Activated T-helper 1 cell treated with anti-CD3 and anti-CD28 coated beads, Interleukin-12 subunit alpha, Interleukin-12 subunit beta, Interleukin-2, Interleukin-4 antibody, amounts not matched to agents 30 ng/mL and 10 ng/mL and 1 ng/mL, durations not matched to agents 14 hours and 24 hours and 36 hours (primary cell): ENCODE data around the gene PSTK. TPM values are rescaled to one million over a fixed set of nuclear protein-coding genes. Genes with fewer than 3 reads are reported as not detected.
A peak's percentile ranks its signal among the peaks of the same experiment; 100 is the strongest.

ENCODE experiments used
- DNase-seq: peaks from one replicate; pipeline ENCODE4 v3.0.0; 2021; ENCODE audit warnings: low spot score
- H3K27ac Mint-ChIP-seq: one replicate; pipeline ENCODE4 v1.8.0; 2021; ENCODE audit warnings: mild to moderate bottlenecking, mixed read lengths
- H3K27me3 Mint-ChIP-seq: one replicate; pipeline ENCODE4 v1.8.0; 2022; ENCODE audit warnings: mild to moderate bottlenecking, moderate library complexity, mixed read lengths; ENCODE audit not compliant: insufficient read depth
- H3K36me3 Mint-ChIP-seq: one replicate; pipeline ENCODE4 v1.8.0; 2021; ENCODE audit warnings: low read depth, mixed read lengths
- H3K4me1 Mint-ChIP-seq: one replicate; pipeline ENCODE4 v1.8.0; 2021; ENCODE audit warnings: low read depth, mixed read lengths
- H3K4me3 Mint-ChIP-seq: one replicate; pipeline ENCODE4 v1.8.0; 2021; ENCODE audit warnings: mild to moderate bottlenecking, moderate library complexity, mixed read lengths
- H3K9me3 Mint-ChIP-seq: one replicate; pipeline ENCODE4 v1.8.0; 2021; ENCODE audit warnings: mixed read lengths
- intact Hi-C: fragments of 100-400 bp; cut with micrococcal nuclease; formaldehyde crosslinking; loops from one replicate; pipeline ENCODE4 v1.15.1; 2024
- total RNA-seq: library from RNA; stranded (reverse); gene quantifications from 2 replicates; pipeline ENCODE4 v1.2.3, GENCODE V29; 2022

PSTK gene
- total RNA-seq, 1 donor from 2014 or later = 4.8 TPM

DNA sequence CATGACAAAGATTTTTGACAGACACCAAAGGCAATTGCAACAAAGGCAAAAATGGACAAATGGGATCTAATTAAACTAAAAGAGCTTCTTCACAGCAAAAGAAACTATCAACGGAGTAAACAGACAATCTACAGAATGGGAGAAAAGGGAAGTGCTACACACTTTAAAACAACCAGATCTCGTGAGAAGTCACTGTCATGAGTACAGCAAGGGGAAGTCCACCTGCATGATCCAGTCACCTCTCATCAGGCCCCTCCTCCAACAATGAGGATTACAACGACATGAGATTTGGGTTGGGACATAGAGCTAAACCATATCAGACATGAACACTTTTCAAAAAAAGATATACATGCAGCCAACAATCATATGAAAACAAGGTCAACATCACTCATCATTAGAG, 11.5 kb upstream of the PSTK start:
- Mint-ChIP-seq H3K9me3 (peaks cover 35% of the 10 kb centered on the region), H3K4me3 (no peak overlapping the region), H3K27ac (no peak overlapping the region), H3K4me1 (no peaks in the 10 kb centered on the region), H3K27me3 (peaks cover 12% of the 10 kb centered on the region), H3K36me3 (peaks cover 3% of the 10 kb centered on the region)
- intact Hi-C loops = no loop called here
- no peak for DNase-seq

DNA sequence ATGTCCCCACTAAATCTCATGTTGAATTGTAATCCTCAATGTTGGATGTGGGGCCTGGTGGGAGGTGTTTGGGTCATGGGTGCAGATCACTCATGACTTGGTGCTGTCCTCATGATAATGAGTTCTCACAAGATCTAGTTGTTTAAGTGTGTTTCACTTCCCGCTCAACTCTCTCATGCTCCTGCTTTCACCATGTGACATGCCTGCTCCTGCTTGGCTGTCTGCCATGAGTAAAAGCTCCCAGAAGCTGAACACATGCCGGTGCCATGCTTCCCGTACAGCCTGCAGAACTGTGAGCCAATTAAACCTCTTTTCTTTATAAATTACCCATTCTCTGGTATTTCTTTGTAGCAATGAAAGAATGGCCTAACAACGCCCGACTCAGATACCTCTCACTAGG, 6.2 kb upstream of the PSTK start:
- H3K4me1 Mint-ChIP-seq = no peaks in the 10 kb centered on the region
- peaks cover 15% of the 10 kb centered on the region for H3K27me3 Mint-ChIP-seq
- intact Hi-C loops = no loop called here
- H3K27ac Mint-ChIP-seq = no peak overlapping the region
- peaks cover 3% of the 10 kb centered on the region for H3K9me3 Mint-ChIP-seq
- no peak for DNase-seq
- no peaks in the 10 kb centered on the region for H3K36me3 Mint-ChIP-seq
- H3K4me3 Mint-ChIP-seq = no peak overlapping the region

DNA sequence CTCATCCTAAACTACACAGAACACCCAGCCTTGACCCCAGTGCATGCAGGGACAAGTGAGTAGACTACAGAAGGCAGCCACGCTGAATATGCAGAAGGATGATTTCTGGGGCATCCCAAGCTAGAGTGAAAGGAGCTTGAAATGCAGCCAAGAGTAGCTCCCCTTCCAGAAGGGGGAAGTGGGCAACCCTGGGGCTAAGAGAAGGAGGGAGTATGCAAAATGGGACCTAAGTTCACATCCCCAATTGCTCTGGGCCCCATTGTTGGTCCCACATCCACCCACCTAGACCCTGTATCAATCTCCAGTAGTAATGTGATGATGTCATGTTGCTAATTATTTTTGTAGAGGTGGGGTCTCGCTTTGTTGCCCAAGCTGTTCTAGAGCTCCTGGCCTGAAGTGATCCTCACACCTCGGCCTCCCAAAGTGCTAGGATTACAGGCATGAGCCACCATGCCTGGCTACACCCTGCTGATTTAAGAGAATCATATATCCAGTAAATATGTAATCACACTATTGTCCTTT, 5.6 kb upstream of the PSTK start:
- intact Hi-C loops = no loop called here
- Mint-ChIP-seq H3K27ac (no peak overlapping the region), H3K4me1 (peaks cover under 1% of the 10 kb centered on the region), H3K36me3 (no peaks in the 10 kb centered on the region), H3K27me3 (peaks cover 15% of the 10 kb centered on the region), H3K9me3 (no peaks in the 10 kb centered on the region), H3K4me3 (no peak overlapping the region)
- DNase-seq = no peak

DNA sequence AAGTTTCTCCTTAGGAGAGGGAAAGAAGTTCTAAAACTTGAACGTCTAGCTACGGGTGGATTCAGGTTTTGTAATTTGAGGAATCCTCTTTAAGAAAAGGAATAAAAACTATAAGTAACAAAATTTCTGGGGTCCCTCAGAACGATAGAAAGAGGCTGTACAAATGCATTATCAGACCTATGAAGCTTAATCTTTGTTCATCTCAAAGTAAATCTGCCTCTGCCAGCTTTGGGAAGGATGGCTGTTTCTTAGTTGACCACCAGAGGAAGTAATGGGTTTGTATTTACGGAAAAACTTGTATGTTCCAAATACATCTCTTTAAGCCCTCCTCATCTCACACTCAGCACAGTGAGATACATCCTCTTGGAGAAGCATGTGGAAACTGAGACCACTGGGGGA, 864 bp downstream of the PSTK start:
- intact Hi-C loops = no loop called here
- H3K27ac Mint-ChIP-seq = peak overlapping the region; percentile 97

DNA sequence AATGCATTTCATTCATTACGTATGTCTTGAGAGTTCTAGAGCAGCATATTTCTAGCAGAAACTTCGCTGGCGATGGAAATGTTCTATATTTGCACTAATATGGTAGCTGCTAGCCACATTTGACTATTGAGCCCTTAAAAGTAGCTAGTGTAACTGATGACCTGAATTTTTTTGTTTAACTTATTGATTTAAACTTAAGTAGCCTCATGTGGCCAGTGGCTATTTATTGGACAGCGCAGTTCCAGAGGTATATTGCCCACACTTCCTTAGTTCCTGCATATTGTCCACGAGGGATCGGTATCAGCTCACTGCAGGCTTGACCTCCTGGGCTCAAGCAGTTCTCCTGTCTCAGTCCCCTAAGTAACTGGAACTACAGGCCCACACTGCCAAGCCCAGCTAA, 3.7 kb downstream of the PSTK start:
- intact Hi-C loops = no loop called here
- no peak overlapping the region for H3K27ac Mint-ChIP-seq
- no peak overlapping the region for H3K4me3 Mint-ChIP-seq
- H3K9me3 Mint-ChIP-seq = no peaks in the 10 kb centered on the region
- H3K36me3 Mint-ChIP-seq = peaks cover 14% of the 10 kb centered on the region
- no peaks in the 10 kb centered on the region for H3K27me3 Mint-ChIP-seq
- peaks cover 22% of the 10 kb centered on the region for H3K4me1 Mint-ChIP-seq
- DNase-seq = no peak

More for the DNA sequence above, 864 bp downstream of the PSTK start:
- Mint-ChIP-seq H3K27me3 (peaks cover 9% of the 10 kb centered on the region), H3K4me3 (peak overlapping the region; percentile 87), H3K4me1 (peaks cover 22% of the 10 kb centered on the region), H3K36me3 (peaks cover 9% of the 10 kb centered on the region), H3K9me3 (no peaks in the 10 kb centered on the region)
- DNase-seq = no peak

DNA sequence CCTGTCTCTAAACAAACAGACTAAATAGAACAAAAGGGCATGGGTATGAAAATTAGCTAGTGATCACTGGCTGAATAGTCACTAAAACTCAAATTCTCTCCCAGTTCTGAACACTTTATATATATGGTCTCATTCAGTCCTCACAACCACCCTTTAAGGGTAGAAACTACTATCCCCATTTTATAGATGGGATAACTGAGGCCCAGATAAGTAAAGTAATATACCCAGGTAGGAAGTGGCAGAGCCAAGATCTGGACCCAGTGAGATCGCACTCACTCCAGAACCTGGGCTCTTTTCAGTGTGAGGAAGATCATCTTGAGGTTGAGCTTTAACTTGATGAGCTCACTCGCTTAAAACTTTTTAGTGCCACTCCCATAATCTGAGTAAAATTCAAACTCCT, 4.5 kb downstream of the PSTK start:
- Mint-ChIP-seq H3K27ac (no peak overlapping the region), H3K4me1 (peaks cover 20% of the 10 kb centered on the region), H3K4me3 (no peak overlapping the region), H3K9me3 (no peaks in the 10 kb centered on the region), H3K36me3 (peaks cover 14% of the 10 kb centered on the region), H3K27me3 (no peaks in the 10 kb centered on the region)
- intact Hi-C loops = no loop called here
- no peak for DNase-seq

DNA sequence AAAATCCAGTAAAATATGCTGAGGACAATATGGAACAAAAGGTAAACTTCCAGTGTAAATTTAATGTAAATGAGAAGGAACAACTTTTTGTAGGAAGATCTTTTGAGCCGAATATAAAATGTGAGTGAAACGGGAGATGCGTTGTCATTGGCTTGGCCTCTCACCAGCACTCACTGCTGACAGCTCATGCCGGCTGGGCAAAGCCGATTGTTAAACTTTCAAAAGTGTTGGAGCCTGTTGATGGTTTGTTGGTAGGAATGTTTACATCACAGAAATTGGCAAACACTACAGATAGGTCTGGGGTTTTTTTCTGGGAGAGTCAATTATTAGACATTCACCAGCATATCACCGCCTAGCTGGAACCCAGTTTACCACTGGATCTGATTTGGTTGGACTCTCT, 6.1 kb downstream of the PSTK start:
- no peak overlapping the region for H3K4me3 Mint-ChIP-seq
- no peaks in the 10 kb centered on the region for H3K27me3 Mint-ChIP-seq
- peaks cover 18% of the 10 kb centered on the region for H3K36me3 Mint-ChIP-seq
- H3K9me3 Mint-ChIP-seq = no peaks in the 10 kb centered on the region
- no peak overlapping the region for H3K27ac Mint-ChIP-seq
- intact Hi-C loops = no loop called here
- no peak for DNase-seq
- H3K4me1 Mint-ChIP-seq = peaks cover 7% of the 10 kb centered on the region

DNA sequence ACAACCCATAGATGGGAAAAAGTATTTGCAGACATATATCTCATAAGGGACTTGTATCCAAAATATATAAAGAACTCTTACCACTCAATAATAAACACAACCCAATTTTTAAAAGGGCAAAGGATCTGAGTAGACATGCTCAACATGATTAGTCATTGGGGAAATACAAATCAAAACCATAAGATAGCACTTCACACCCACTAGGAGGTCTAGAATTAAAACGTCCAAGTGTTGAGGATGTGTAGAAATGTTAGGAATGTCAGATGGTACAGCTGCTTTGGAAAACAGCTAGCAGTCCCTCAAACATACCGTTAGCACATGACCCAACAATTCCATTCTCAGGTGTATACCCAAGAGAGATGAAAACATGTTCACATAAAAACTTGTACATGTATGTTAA, 8.3 kb downstream of the PSTK start:
- H3K4me1 Mint-ChIP-seq = no peaks in the 10 kb centered on the region

DNA sequence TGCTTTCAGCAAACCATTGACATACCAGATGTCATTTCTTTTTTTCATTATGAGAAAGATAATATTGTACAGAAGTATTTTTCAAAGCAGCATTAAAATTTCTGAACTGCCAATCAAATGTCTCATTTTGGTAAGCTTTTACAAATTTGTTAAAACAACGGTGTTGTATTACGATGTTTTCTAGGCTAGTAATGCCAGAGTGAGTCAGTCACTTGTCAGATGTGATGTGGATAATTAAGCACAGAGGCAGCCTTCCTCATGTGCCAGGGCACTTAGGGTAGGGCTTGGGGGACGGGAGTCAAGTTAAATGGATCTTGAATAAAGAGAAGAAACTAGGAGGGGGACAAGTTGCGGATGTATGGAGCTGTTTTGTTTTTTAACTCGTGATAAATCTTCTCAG, 10.1 kb downstream of the PSTK start:
- H3K4me3 Mint-ChIP-seq = no peak overlapping the region
- no peaks in the 10 kb centered on the region for H3K4me1 Mint-ChIP-seq
- intact Hi-C loops = no loop called here
- no peak for DNase-seq
- H3K9me3 Mint-ChIP-seq = no peaks in the 10 kb centered on the region
- no peak overlapping the region for H3K27ac Mint-ChIP-seq
- no peaks in the 10 kb centered on the region for H3K27me3 Mint-ChIP-seq
- H3K36me3 Mint-ChIP-seq = peaks cover 18% of the 10 kb centered on the region

More for the DNA sequence above, 8.3 kb downstream of the PSTK start:
- H3K4me3 Mint-ChIP-seq = no peak overlapping the region
- intact Hi-C loops = no loop called here
- no peaks in the 10 kb centered on the region for H3K27me3 Mint-ChIP-seq
- no peaks in the 10 kb centered on the region for H3K9me3 Mint-ChIP-seq
- no peak overlapping the region for H3K27ac Mint-ChIP-seq
- no peak for DNase-seq
- peaks cover 18% of the 10 kb centered on the region for H3K36me3 Mint-ChIP-seq

DNA sequence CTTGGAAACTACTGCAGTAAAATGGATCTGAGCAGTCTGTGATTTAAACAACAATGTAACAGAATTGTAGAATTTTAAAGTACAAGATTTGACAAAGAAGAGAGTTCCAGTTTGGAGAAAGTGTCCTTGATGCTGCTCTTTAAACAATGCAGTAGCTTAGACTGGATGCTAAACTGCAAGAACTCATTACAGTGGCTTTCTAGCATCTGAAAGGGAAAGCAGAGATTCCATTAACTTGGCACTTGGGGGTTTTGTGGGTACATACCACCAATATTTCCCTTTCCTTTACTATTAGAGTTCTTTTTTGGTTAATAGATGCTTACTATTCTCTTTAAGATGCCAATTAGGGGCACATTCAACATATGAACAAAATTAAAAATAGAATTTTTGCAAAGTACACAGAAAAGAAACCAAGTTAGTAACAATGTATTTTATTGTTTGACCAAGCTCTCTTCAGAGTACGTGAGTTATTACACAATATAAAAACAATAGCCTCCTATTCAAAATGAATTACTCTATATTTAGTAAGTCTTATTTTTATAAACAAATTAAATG, 11.9 kb downstream of the PSTK start:
- intact Hi-C loops = no loop called here
- H3K4me3 Mint-ChIP-seq = no peak overlapping the region
- H3K27me3 Mint-ChIP-seq = no peaks in the 10 kb centered on the region
- no peak overlapping the region for H3K27ac Mint-ChIP-seq
- no peak for DNase-seq
- no peaks in the 10 kb centered on the region for H3K4me1 Mint-ChIP-seq
- H3K36me3 Mint-ChIP-seq = peaks cover 27% of the 10 kb centered on the region
- no peaks in the 10 kb centered on the region for H3K9me3 Mint-ChIP-seq

DNA sequence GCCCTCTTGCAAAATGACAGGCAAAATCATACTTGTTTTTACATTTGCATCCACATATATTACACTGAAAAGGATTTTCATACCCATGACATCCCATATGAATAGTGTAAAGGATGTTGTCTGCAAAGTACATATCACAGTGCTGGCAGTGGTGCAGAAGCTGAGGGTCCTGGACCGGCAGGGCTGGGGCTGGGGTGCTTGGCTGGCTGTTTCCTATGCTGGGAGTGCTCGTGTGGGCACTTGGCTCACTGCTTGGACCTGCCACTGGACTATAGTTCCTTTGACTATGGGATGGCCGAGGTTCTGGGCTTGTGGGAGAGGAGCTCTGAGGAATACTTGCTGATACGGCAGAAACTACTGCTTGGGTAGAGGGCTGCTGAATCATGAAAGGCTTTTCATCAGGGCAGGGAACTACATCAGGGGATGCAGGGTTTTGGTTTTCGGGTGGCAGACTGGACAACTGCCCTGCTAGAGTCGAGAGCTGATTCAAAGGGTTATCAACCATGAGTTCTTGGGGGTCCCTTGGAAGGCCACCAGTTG, 13.7 kb downstream of the PSTK start:
- H3K9me3 Mint-ChIP-seq = no peaks in the 10 kb centered on the region
- DNase-seq = no peak
- no peaks in the 10 kb centered on the region for H3K27me3 Mint-ChIP-seq
- no peak overlapping the region for H3K27ac Mint-ChIP-seq
- peaks cover 27% of the 10 kb centered on the region for H3K36me3 Mint-ChIP-seq
- no peaks in the 10 kb centered on the region for H3K4me1 Mint-ChIP-seq
- no peak overlapping the region for H3K4me3 Mint-ChIP-seq
- intact Hi-C loops = no loop called here

DNA sequence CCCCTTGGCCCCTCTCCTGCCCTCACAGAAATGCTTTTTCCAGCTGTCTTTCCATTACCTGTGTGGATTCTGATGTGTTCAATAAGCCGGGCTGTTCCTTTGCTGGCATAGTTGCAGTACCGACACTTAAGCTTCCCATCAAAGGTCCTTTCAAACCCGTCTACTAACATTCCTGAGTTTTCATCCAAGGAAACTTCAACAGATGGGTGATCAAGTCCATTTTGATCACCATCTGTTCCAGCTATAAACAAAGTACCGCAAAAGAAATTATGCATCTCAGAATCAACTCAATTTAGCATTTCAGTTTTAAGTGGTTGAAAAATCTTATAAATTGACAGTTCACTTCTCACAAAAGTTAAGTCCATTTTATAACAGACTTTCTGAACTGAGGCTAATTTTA, 15.7 kb downstream of the PSTK start:
- intact Hi-C loops = no loop called here
- no peak overlapping the region for H3K4me3 Mint-ChIP-seq
- H3K36me3 Mint-ChIP-seq = peaks cover 24% of the 10 kb centered on the region
- no peak overlapping the region for H3K27ac Mint-ChIP-seq
- no peaks in the 10 kb centered on the region for H3K9me3 Mint-ChIP-seq
- no peaks in the 10 kb centered on the region for H3K27me3 Mint-ChIP-seq
- H3K4me1 Mint-ChIP-seq = no peaks in the 10 kb centered on the region
- no peak for DNase-seq

DNA sequence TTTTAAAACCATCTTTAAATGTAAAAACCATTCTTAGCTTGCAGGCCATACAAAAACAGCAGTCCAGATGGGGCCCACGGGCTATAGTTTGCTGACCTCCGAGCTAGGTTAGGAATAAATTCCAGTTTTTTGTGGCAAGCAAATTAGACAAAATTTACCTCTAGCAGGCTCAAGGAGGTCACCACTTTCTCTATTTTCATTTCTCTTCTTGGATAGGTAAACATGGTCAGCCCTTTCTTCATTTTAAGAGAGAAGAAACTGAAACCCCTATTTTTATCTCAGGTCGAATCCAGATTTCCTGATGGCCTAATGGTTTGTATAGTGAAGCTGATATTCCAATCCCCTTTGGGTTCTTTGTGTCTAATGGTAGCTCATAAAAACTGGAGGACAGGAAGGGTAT, 17.7 kb downstream of the PSTK start:
- intact Hi-C loops = no loop called here

More for the DNA sequence above, 17.7 kb downstream of the PSTK start:
- Mint-ChIP-seq H3K36me3 (peaks cover 29% of the 10 kb centered on the region), H3K4me3 (no peak overlapping the region), H3K27ac (no peak overlapping the region), H3K27me3 (no peaks in the 10 kb centered on the region), H3K9me3 (no peaks in the 10 kb centered on the region), H3K4me1 (no peaks in the 10 kb centered on the region)
- DNase-seq = no peak
